Measurements from ENCODE around the gene BNIP5. TPM values are rescaled to one million over a fixed set of nuclear protein-coding genes. Genes with fewer than 3 reads are reported as not detected.
"Not testable (repeated sequence)": the region's sequence is repeated elsewhere in the genome, so short reads cannot be mapped to it uniquely, and the experiment has no call there.

The BNIP5 gene
- total RNA-seq, 1 experiment from 2014 or later, result 3.6 TPM

DNA sequence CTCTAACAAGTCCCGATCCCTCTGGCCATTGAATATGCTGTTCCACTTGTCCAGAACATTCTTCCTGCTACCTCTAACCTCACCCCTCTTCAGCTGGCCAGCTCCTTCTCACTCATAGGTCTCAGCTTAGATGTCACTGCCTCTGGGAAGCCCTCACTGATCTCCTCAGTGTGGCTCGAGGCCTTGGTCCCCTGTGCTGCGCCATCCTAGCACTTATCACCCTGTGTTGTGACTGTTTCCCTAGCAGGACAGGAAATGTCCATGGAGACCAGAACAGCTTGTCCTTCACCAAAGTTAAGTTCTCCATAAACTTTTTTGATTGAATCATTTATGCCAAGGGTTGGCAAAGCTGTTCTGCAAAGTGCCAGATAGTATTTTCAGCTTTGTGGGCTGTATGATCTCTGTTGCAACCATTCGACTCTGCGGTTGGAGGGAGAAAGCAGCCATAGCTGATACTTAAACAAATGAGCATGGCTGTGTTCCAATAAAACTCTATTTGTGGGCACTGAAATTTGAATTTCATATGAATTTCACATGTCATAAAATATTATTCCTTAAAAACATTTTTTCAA is 6.5 kb upstream of the BNIP5 start:
- no peak for DNase-seq (ENCODE audit: low spot score)

DNA sequence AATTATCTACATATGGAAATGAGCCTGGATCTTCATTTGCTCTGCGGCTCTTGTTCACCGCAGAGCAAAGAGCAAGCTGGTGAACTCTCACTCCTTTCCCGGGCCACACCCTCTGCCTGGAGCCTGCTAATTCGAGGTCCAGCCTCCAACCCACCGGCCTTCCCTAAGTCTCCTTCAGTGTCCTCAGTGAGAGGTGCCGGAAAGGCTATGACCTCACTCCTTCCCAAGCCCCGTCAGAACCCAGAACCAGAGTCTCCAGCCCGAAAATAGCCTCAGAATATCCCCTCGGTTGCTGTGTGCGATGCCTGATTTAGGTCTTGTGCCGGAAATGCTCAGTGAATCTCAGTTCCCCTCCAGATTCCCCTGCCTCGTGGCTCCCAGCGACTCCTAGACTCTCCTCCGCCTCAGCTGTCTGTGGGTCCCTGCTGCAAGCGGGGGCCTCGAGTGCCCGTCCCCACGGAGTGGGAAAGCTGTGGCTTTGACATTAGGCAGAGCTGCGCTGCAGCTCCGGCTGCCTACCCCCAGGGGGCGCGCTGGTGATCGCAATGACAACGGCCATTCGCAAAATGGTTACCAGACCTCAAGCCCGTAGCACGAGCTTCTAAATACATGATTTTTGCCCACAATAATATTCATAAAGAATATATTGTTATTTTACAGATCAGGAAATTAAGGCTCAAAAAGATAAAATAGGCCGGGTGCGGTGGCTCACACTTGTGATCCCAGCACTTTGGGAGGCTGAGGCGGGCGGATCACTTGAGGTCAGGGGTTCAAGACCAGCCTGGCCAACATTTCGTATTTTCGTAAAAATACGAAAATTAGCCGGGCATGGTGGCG is 4.1 kb upstream of the BNIP5 start:
- peak; percentile 77 for DNase-seq (ENCODE audit: low spot score)

DNA sequence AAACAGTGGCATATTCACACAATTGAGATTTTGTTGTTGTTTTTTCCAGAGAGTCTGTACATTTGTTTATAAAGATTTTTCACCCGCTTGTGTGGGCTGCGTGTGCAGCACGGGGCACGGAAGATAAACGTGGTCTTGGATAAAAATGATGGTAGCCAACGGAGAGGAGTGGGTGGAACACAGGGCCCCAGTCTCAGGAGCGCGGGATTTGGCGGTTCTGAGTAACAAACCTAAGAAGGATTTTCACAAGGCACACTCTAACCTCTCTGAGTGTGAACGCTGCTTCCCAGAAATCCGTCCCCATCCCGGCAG is 3.6 kb upstream of the BNIP5 start:
- no peak for DNase-seq (ENCODE audit: low spot score)

DNA sequence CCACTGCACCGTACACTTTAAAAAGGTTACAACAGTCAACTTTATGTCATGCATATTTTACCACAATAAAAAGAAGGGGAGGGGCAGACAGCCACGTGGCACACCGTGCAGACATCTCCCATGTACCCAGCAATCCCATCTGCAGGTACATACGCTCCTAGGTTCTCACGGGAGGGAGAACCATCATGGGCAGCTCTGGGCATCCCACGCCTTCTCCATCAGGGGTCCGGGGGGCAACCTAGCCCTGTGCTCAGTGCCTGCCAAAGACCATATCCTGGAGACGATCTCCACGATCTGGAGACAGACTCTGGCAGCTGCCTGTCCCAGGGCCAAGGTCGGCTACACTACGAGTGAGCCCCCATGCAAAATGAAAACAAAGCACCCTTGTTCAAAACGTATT is 2.5 kb upstream of the BNIP5 start:
- DNase-seq (ENCODE audit: low spot score), result no peak

DNA sequence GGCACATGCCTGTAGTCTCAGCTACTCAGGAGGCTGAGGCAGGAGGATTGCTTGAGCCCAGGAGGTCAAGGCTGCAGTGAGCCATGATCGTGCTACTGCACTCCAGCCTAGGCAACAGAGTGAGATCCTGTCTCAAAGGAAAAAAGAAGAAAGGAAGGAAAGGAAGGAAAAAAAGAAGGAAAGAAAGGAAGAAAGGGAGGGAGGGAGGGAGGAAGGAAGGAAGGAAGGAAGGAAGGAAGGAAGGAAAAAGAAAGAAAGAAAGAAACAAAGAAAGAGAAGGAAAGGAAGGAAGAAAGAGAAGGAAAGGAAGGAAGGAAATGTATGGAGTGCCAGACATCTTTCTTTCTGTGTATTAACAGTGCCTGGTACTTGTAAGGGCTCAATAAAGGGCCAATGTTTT is 1.5 kb upstream of the BNIP5 start:
- not testable (repeated sequence) for DNase-seq (ENCODE audit: low spot score)

DNA sequence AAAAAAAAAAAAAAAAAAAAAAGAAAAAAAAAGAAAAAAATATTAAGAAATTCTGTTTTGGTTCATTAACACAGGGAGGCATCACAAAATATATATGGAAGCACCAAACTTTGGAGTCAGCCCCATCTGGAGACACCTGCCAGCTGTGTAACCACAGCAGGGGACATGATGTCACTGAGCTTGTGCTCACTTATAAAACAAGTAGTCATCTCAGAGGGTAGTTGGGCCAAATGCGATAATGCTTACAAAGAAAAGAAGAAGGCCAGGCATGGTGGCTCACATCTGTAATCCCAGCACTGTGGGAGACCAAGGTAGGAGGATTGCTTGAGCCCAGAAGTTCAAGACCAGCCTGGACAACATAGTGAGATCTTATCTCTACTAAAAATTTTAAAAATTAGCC is 1.1 kb upstream of the BNIP5 start:
- no peak for DNase-seq (ENCODE audit: low spot score)

DNA sequence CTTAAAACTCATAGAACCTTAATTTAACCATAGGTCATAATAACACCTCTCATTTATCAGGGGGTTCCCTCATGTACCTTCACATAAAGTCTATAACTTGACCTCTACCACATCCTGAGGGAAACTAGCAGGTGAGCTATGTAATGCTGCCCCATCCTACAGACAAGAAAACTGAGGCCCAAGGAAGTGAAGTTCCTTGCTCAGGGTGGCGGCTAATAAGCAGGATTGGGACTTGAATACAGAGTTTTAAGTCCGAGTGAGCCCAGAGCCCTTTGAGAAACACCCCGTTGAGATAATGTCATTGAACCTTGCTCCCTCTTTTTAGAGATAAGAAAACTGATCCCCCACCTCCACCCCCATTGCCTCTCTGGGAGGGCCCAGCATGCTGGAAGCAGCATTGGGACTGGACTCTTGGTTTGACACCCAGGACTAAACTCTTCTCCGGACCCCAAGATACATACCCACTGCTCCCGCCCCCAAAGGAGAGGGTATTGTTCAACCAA is 429 bp downstream of the BNIP5 start:
- DNase-seq (ENCODE audit: low spot score), result no peak

DNA sequence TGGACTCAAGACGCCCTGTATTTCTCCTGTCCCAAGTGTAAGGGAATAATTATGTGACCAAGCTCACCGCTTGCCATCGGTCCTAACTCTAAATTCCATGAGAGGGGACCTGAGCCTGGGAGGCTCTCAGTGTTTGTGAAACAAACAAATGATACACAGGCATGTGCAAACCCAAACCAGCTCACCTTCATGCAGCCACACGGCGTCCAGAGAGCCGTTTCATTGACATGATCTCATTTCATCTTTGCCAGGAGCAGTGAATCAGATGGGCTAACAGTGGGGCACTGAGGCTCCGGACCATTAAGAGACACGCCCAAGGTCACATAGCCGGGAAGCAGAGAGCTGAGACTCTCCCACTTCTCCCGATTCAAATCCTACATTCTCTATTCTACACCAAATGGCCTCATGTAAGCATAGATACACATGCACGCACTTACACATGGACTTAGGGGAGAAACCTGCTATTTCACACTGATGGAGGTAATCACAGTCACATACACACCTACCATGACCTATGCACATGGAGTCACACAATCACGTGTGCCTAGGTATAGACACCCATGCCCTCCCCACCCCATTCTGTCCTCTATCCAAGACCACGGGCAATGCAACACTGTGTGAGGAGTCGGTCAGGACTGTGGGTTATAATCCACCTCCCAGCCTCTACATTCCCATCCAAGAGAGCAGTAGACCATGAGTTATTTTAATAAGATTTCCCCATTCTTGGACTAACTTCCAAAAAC is 1.1 kb downstream of the BNIP5 start:
- no peak for DNase-seq (ENCODE audit: low spot score)

DNA sequence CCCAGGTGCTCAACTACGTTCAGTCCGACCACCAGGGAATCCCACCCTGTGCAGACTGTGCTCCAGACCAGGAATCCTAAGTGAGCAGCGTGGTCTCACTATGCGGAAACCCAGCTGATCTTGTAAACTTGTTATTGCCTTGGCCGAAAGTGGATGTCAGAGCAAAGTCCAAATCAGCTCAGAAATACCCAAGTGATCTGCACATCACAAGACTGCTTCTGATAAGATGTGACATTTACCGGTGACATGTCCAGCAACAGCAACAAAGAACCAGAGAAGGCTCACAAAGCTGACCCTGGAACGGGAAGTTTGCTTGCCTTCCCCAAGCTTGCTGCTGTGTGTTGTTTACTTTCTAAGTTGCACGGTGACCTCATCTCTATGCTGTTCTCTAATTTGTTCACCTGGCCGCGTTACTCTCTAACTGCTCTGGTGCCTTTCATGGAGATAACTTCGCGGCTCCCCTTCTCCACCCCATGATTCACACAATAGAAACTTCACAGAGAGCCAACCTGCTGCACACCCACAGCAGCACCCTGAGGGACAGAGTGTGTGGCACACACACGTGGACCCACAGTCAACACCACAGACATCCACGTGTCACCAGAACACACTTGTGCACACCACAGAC is 1.7 kb downstream of the BNIP5 start:
- DNase-seq (ENCODE audit: low spot score), result peak; percentile 81

DNA sequence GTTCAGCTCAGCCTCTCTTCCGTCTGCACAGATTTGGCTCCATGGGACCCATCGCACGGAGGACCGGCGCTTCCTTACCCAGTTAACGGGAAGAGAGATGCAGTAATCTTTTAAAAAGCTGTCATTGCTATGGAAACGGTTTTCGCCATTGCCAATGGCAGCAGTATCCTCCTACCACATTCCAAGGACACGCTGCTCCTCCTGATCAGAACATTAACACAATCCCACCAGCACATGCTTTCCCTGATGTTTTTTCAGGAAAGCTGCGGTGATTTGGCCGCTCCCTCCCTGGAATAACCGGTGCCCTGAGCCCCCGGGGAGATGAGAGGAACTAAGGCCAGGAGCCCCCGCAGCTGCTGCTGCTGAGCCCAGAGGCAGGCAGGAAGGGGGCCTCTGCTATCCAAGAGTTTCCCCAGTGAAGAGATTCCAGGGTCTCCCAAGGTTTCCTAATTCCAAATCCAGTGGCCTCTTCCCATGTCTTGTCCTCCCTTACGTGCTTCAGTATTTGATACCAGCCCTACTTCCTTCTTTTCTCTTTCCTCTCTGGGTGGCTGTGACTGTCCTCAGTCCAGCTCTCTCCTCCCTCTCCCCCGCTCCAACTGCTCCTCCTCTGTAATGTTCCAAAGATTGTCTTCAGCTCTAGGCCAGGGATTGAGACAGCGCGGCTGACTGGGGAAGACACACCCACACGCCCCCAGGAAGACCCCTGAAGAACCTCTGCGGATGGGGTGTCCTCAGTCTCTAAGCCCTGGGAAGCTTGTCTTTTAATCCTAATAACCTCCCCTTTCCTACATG is 2.6 kb downstream of the BNIP5 start:
- DNase-seq (ENCODE audit: low spot score), result peak; percentile 51

DNA sequence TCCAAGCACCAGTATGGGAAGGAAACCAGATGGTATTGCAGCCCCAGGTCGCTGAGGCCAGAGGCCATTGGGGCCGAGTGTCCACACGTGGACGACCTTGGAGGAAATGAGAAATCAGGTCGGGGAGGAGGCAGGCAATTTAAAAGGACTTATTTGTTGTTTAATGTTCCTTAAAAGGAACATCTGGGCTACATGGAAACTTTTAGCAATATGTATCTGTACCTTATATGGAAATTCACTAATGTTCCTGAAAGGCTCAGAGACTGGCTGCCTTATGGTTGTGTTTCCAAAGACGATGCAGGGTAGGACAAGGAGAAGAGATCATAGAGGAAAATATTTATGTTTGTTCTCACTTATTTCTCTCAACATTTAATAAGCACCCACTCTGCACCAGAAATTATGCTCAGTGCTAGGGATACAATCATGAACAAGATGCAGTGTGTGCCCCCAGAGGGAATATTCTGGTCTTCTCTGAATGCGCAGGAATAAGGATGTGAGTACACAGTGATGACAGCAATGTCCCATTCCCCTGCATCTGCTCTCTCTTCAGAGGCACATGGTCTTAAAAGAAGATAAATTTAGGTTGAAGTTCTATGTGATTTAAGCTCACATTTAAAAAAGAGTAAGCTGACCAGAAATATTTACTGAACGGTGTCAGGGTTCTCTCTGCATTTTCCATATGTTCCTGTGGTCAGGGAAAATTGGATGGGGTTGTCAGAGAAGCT is 3.4 kb downstream of the BNIP5 start:
- no peak for DNase-seq (ENCODE audit: low spot score)

DNA sequence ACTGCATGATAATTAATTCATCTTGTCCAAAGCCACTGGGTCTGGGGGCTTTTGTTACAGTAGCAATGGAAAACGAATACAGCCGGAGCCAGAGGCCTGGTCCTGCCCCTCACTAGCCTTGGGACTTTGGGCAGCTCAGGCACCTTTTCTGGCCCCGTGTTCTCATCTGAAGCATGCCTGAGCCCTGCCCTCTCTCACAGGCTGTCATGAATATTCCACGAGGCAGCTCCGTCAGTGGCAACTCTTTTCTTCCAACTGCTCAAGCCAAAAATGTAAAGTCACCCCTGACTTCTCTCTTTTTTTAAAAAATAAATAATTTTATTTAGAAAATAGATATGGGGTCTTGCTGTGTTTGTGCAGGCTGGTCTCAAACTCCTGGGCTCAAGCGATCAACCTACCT is 5.3 kb downstream of the BNIP5 start:
- no peak for DNase-seq (ENCODE audit: low spot score)

DNA sequence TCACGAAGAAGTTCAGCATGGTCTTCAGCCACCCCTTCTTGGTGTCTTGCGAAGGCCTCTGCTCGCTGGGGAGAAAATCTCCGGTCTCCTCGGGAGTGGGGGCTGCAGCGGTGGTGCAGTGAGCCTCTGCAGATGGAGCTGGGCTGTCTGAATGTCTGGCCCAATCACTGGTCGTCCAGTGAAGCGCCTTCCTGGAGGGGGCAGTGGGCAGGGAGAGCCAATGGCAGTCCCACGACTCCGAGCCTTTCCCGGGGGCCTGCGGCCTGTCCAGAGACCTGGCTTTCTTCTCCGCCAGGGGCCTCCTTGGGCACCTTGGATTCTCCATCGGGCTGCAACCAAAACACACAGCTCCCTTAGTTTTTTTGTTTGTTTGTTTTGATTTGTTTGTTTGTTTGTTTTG is 6.3 kb downstream of the BNIP5 start:
- DNase-seq (ENCODE audit: low spot score), result no peak

DNA sequence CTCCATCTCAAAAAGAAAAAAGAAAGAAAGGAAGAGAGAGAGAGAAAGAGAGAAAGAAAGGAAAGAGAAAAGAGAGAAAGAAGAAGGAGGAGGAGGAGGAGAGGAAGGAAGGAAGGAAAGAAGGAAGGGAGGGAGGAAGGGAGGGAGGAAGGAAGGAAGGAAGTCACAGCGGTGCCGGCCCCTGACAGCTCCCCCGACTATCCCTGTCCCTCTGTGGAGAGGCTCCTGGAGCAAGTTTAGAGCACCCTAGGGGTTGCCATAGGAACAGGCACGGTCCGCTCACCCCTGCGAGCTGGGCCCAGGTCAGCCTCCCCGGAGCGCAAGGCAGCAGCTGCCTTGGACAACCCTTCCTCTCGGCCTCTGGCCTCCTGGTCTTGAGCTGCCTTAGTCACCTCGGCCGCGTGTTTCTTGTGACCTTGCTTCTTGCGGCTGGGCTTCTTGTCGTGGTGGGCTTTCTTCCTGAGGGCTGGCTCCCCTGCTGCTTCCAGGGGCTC is 6.8 kb downstream of the BNIP5 start:
- no peak for DNase-seq (ENCODE audit: low spot score)

DNA sequence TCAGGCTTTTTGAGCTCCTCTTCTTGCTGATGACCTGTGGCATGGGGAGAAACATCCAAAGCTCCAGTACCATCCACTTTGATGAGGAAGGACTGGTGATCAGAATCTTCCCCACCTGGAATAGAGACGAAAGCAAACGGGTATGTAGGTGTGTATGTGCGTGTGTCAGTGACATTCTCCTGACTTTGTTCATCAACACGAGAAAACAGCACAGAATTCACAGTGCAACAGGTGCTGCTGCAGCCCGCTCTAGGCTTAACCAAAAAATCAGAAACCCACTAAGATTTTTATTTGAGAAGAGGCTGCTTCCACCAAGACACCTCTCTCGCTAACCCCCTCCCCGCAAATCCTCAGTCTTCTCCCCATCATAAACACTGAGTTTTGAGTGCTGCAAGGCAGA is 8.1 kb downstream of the BNIP5 start:
- DNase-seq (ENCODE audit: low spot score), result no peak

DNA sequence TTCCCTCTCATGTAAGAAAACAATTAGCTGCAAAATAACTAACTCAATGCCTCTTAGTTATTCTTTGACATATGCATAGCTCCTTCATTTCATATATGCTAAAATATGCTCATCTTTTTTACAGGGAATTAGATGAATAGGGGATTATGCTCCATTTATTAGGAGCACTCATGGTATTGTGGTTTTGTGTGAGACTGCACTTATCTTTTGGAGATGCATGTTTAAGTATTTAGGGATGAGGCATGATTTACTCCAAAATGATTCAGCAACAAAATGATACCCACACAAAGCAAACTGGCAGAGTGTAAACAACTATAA is 8.8 kb downstream of the BNIP5 start:
- DNase-seq (ENCODE audit: low spot score), result no peak

DNA sequence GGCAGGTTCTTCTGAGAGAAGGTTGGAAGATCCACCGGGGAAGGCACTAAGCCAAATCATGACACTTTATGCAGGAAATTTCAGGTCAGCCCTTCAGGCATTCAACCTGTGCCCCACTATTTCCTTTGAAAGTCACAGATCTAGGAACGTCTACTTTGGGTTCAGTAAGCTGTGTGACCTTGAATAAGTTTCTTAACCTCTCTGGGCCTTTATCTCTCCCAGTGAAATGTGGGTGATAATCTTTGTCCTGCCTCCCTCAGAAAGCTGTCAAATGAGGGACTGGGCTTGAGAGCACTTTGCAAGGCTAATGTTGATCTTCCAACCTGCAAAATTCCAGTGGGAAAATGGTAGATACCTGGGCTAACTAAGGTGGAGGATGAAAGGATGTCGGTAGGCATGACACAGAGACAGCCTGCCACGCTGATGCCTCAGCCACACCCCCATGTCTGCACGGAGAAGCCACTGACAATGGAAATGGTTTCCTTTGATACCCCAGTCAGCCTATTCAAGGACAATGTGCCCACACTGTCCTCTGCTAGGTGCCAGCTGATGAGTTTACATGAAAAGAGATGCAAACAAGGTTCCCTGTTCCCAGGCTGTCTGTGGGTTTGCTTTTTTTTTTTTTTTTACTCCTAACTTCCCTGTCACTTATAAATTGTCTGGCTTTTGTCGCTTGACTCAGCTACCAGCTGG is 9.3 kb downstream of the BNIP5 start:
- DNase-seq (ENCODE audit: low spot score), result no peak

DNA sequence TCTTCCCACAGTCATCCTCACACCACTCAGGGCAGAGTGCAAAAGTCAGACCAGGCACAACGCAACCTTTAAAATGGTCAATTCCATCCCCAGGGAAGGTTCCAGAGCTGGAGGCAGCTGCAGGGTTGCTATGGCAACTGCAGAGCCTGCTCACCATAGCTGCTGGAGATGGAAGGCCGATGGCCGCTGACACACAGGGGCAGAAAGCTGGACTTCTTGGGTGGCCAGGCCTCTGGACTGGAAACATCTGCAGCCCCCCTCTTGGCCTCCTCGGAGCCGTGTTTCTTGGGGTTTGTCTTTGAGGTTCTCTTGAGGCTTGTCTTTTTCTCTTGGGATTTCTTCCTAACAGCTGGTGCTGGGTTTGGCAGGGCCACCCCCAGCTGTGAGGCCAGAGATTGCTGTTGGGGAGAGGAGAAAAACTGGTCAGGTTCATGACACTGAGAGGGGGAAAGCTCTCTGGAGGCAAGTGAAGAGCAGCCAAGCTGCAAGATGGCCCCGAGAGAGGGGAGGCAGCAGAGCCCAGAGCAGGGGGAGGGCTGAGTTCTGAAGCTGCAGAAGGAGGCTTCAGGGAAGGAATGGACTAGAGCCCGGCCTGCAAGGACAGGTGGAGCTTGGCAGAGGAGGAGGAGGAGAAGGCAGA is 10.2 kb downstream of the BNIP5 start:
- no peak for DNase-seq (ENCODE audit: low spot score)

DNA sequence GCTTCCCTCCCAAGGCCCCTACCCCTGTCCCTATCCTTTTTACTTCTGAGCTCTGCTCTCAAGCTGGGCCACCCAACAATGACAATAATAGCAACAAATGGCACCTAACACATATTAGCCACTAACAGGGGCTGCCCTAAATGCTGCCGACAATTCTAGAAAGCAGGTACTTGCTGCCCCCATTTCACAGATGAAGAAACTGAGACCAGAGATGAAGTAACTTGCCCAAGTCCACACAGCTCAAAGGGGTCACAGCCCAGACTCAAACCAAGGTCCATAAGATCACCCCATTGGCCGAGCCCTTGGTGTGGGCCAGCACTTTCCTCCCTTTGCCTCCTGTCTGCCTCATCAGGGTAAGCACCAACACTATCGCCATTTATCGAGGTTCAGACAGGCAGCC is 12.0 kb downstream of the BNIP5 start:
- no peak for DNase-seq (ENCODE audit: low spot score)

DNA sequence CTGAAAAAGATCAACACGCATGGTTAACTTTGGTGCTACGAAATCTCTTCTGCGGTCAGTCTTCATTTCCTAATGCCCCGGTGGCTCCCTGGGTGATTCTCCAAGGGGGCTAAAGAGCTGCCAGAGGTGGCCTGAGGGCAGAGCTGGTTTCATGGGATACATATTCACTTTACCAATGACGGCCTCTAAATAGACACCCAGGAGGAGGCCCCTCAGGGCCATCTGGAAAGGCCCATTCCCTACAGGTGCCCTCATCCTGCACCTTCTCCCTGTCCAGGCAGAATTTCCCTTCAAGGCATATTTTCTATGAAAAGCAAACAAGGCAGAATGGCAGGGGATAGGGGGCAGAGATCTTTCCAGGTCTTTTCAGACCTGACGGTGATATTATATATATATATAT is 12.5 kb downstream of the BNIP5 start:
- no peak for DNase-seq (ENCODE audit: low spot score)
